T-helper 2 cell (primary cell): Measurements from ENCODE around the gene ARHGAP26.

Experiments
- DNase-seq, 5 experiments: peaks; one replicate each; pipeline versions ENCODE4 v3.0.0 to v3.0.0-alpha.2; 2012 to 2022

Gene ARHGAP26

GRCh38 chr5:142849880-142850279 is 79.7 kb downstream of the ARHGAP26 start:
- no peak for DNase-seq

- no peak for DNase-seq
Measured at GRCh38 chr5:142851731-142852130, 81.6 kb downstream of the ARHGAP26 start.

GRCh38 chr5:142852416-142853198 is 82.4 kb downstream of the ARHGAP26 start:
- no peak for DNase-seq

GRCh38 chr5:142853682-142854081 is 83.5 kb downstream of the ARHGAP26 start:
- no peak for DNase-seq

GRCh38 chr5:142856269-142856782 is 86.1 kb downstream of the ARHGAP26 start:
- DNase-seq, result no peak

- DNase-seq, result no peak
Measured at GRCh38 chr5:142857405-142857804, 87.2 kb downstream of the ARHGAP26 start.

- no peak for DNase-seq
Measured at GRCh38 chr5:142859037-142859436, 88.9 kb downstream of the ARHGAP26 start.

GRCh38 chr5:142860270-142860669 is 90.1 kb downstream of the ARHGAP26 start:
- DNase-seq, result no peak

- no peak for DNase-seq
Measured at GRCh38 chr5:142861011-142861410, 90.8 kb downstream of the ARHGAP26 start.

- DNase-seq, result no peak
Measured at GRCh38 chr5:142862594-142862993, 92.4 kb downstream of the ARHGAP26 start.

GRCh38 chr5:142863856-142864255 is 93.7 kb downstream of the ARHGAP26 start:
- peak in 1 of 5 experiments; percentile 5 for DNase-seq

GRCh38 chr5:142864290-142865260 is 94.4 kb downstream of the ARHGAP26 start:
- no peak for DNase-seq

GRCh38 chr5:142865631-142866030 is 95.5 kb downstream of the ARHGAP26 start:
- no peak for DNase-seq

- DNase-seq, result peak in 2 of 5 experiments; percentile 49 to 83
Measured at GRCh38 chr5:142866563-142867275, 96.5 kb downstream of the ARHGAP26 start.

GRCh38 chr5:142869886-142870285 is 99.7 kb downstream of the ARHGAP26 start:
- no peak for DNase-seq

GRCh38 chr5:142870532-142871362 is 100.6 kb downstream of the ARHGAP26 start:
- peak in 1 of 5 experiments; percentile 10 for DNase-seq

GRCh38 chr5:142871363-142872193 is 101.4 kb downstream of the ARHGAP26 start:
- no peak for DNase-seq

- no peak for DNase-seq
Measured at GRCh38 chr5:142872217-142872616, 102.0 kb downstream of the ARHGAP26 start.

GRCh38 chr5:142872795-142873194 is 102.6 kb downstream of the ARHGAP26 start:
- DNase-seq, result no peak

- DNase-seq, result no peak
Measured at GRCh38 chr5:142873831-142874230, 103.7 kb downstream of the ARHGAP26 start.

- no peak for DNase-seq
Measured at GRCh38 chr5:142874540-142874939, 104.4 kb downstream of the ARHGAP26 start.
